Fibroblast of lung (primary cell): Measurements from ENCODE around the gene GPR152. TPM values are rescaled to one million over a fixed set of nuclear protein-coding genes. Genes with fewer than 3 reads are reported as not detected.

Experiments
- DNase-seq, 2 donors: peaks; one replicate each; pipeline versions ENCODE4 v3.0.0 to v3.0.0-alpha.2; 2010; ENCODE audit warnings: low read depth in 2 of 2
- H2AFZ ChIP-seq: 2 replicates; pipeline ENCODE4 v1.5.1; 2012; ENCODE audit warnings: low read length, control low read depth, inconsistent platforms
- H3K27ac ChIP-seq: 2 replicates; pipeline ENCODE4 v1.5.1; 2011; ENCODE audit warnings: low read length, control low read depth; ENCODE audit not compliant: insufficient read depth
- H3K27me3 ChIP-seq: 2 replicates; pipeline ENCODE4 v1.5.1; 2011; ENCODE audit warnings: mild to moderate bottlenecking, low read length; ENCODE audit not compliant: control insufficient read depth, insufficient read depth
- H3K36me3 ChIP-seq: 2 replicates; pipeline ENCODE4 v1.5.1; 2011; ENCODE audit warnings: low read length; ENCODE audit not compliant: control insufficient read depth, insufficient read depth
- H3K4me1 ChIP-seq: 2 replicates; pipeline ENCODE4 v1.5.1; 2011; ENCODE audit warnings: low read length; ENCODE audit not compliant: control insufficient read depth, insufficient read depth; ENCODE audit errors: extremely low read depth
- H3K4me2 ChIP-seq: 2 replicates; pipeline ENCODE4 v1.5.1; 2011; ENCODE audit warnings: low read length, control low read depth; ENCODE audit not compliant: insufficient read depth; ENCODE audit errors: extremely low read depth
- H3K4me3 ChIP-seq, 4 experiments: fragments of 200-600 bp in 1 of 4; sonication (generic) in 1 of 4; replicated peaks in 1 of 4; 2 replicates each; pipeline ENCODE4 v1.5.1; 2011 to 2016; ENCODE audit warnings: low read length in 4 of 4, low read depth in 3 of 4, mild to moderate bottlenecking in 3 of 4, control low read depth in 2 of 4, inconsistent platforms in 1 of 4, mixed read lengths in 1 of 4; ENCODE audit not compliant: insufficient read depth in 1 of 4; ENCODE audit errors: control extremely low read depth in 1 of 4
- H3K79me2 ChIP-seq: 2 replicates; pipeline ENCODE4 v1.5.1; 2012; ENCODE audit warnings: mild to moderate bottlenecking, low read length, inconsistent platforms; ENCODE audit not compliant: control insufficient read depth, insufficient read depth
- H3K9ac ChIP-seq: 2 replicates; pipeline ENCODE4 v1.5.1; 2011; ENCODE audit warnings: mild to moderate bottlenecking, low read length, control low read depth; ENCODE audit not compliant: insufficient read depth
- H3K9me3 ChIP-seq: 2 replicates; pipeline ENCODE4 v1.5.1; 2012; ENCODE audit warnings: low read depth, low read length; ENCODE audit not compliant: control insufficient read depth, insufficient read depth
- H4K20me1 ChIP-seq: 2 replicates; pipeline ENCODE4 v1.5.1; 2011; ENCODE audit warnings: low read length; ENCODE audit not compliant: control insufficient read depth, insufficient read depth; ENCODE audit errors: extremely low read depth
- CTCF ChIP-seq, 2 donors: IDR thresholded peaks in 1 of 2; conservative IDR thresholded peaks in 1 of 2; 1 replicate in 1 of 2; 2 replicates in 1 of 2; pipeline ENCODE4 v1.5.1; 2011 to 2012; ENCODE audit warnings: low read length in 2 of 2, control low read depth in 1 of 2, inconsistent platforms in 1 of 2, low read depth in 1 of 2, mild to moderate bottlenecking in 1 of 2
- EZH2 ChIP-seq: IDR thresholded peaks from 2 replicates; pipeline ENCODE4 v1.5.1; 2012; ENCODE audit warnings: low read length, control low read depth, mild to moderate bottlenecking; ENCODE audit errors: missing control alignments
- polyA plus RNA-seq, 2 donors: library from polyadenylated mRNA; depleted of rRNA in 1 of 2; stranded (reverse) in 1 of 2; unstranded in 1 of 2; fragments of >200 nt; gene quantifications; 2 replicates each; pipeline ENCODE4 v1.2.1, GENCODE V29; 2011 to 2012; ENCODE audit warnings: missing spikeins in 1 of 2
- total RNA-seq: library from RNA; depleted of rRNA; stranded (reverse); fragments of >200 nt; gene quantifications from 2 replicates; pipeline ENCODE4 v1.2.1, GENCODE V29; 2014

GPR152 gene
- total and polyA plus RNA-seq, 2 donors (not counting 1 experiment from before 2014, with no cell fraction given), result not detected

- Histone ChIP-seq H3K9ac (no peak overlapping the region), H4K20me1 (no peaks in the 10 kb centered on the region), H3K4me1 (peaks cover 3% of the 10 kb centered on the region), H3K4me3 (no peak overlapping the region), H3K36me3 (peaks cover 19% of the 10 kb centered on the region), H3K27me3 (no peaks in the 10 kb centered on the region), H3K27ac (no peak overlapping the region), H3K79me2 (peaks cover 11% of the 10 kb centered on the region), H3K4me2 (no peak overlapping the region), H3K9me3 (no peaks in the 10 kb centered on the region), H2AFZ (no peak overlapping the region)
- TF ChIP-seq CTCF (conservative IDR thresholded peaks at IDR 0.05 in 1 of 2, IDR thresholded peaks at IDR 0.05 in 1 of 2; ENCODE audit: low read depth in 1 of 2, low read length in 2 of 2) (no peak), EZH2 (no peak)
- DNase-seq, result no peak
Observed at GRCh38 chr11:67441098-67441563, 11.4 kb downstream of the GPR152 start.

DNA sequence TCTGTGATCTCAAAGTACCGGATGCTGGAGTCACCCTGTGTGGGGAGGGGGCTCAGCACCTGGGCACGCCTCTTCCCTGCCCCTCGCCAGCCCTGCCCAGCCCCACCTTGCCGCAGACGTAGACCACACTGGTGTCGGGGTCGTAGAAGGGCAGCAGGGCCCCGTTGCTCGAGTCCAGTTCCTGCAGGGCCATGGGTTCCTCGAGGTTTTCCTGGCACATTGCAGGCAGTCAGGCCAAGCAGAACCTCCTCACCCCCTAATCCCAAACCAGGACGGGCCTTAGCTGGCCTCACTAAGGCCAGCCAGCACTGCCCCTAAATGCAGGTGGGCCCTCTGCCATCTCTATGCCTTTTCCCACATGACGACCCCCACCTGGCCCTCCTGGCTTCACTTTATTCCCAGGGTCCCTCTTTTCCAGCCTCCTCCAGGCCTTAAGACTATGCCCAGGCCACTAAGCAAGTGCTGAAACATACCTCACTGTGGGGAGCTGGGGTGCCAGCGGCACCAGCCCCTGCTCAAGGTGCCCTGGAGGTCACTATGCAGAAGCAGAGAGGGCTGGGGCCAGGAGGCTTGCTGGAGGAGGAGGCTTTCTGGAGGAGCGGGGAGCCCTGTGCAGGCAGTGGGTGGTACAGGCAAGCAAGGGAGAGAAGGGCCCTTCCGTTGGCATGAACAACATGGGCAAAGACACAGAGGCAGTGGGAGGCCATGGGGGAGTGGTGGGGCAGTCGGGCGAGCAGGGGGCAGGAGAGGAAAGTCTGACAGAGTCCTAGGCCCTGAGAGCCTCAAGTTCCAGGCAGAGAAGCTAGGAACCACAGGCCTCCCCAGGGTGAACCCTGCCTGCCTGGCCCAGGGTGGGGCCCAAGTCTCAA, 12.1 kb downstream of the GPR152 start:
- Histone ChIP-seq H3K4me3 (no peak overlapping the region), H3K4me2 (no peak overlapping the region), H3K9ac (no peak overlapping the region), H3K27ac (no peak overlapping the region), H3K4me1 (peaks cover 3% of the 10 kb centered on the region), H3K9me3 (no peaks in the 10 kb centered on the region), H3K27me3 (no peaks in the 10 kb centered on the region), H2AFZ (no peak overlapping the region), H3K36me3 (peaks cover 22% of the 10 kb centered on the region), H4K20me1 (no peaks in the 10 kb centered on the region), H3K79me2 (peaks cover 11% of the 10 kb centered on the region)
- no peak for TF ChIP-seq EZH2
- TF ChIP-seq CTCF (conservative IDR thresholded peaks at IDR 0.05 in 1 of 2, IDR thresholded peaks at IDR 0.05 in 1 of 2; ENCODE audit: low read depth in 1 of 2, low read length in 2 of 2), result no peak
- no peak for DNase-seq

DNA sequence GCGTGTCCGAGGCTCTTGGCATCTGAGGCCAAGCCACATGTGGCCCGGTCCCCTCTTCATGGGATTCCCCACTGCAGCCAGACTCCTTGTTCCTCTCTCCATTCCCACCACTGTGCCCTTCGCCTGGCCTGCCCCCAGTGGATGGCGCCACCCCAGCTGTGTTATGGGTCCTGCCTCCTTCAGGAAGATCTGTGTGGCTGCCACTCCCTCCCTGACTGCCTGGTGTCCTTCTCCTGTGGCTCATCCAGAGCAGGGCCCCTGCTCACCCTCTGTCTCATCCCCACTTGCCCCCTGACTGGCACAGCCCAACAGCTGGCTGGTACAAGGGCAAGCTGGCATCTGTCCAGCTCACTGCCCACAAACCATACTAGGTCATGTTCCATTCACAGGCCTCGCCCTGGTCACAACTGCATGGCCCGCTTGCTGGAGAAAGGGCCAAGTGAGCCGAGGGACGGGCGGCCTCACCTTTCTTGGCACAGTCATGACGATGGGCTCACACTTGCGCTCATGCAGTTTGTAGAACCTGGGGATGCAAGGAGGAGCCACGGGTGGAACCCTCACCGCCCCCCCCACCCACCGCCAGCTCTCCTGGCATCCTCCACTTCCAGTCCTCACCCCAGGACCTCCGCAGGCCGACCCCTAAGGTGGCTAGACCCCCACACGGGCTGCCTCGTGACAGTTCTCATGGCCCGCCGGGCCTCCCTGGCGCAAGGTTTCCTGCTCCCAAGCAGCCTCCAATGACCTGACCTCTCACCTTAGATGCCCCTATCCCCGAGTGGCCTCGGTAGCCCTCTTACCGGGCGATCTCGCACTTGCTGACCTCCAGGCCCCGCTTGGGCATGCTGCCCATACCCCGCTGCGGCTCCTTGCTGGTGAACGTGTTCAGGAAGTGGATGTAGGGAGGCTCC, 13.0 kb downstream of the GPR152 start:
- Histone ChIP-seq H3K4me2 (no peak overlapping the region), H3K4me3 (no peak overlapping the region), H3K4me1 (peaks cover 3% of the 10 kb centered on the region), H2AFZ (no peak overlapping the region), H4K20me1 (no peaks in the 10 kb centered on the region), H3K36me3 (peaks cover 29% of the 10 kb centered on the region), H3K27me3 (no peaks in the 10 kb centered on the region), H3K79me2 (peaks cover 11% of the 10 kb centered on the region), H3K9me3 (no peaks in the 10 kb centered on the region), H3K9ac (no peak overlapping the region), H3K27ac (no peak overlapping the region)
- DNase-seq, result peak in 1 of 2 donors; percentile 14
- peak in 1 of 2 donors; percentile 12 for TF ChIP-seq CTCF (conservative IDR thresholded peaks at IDR 0.05 in 1 of 2, IDR thresholded peaks at IDR 0.05 in 1 of 2; ENCODE audit: low read depth in 1 of 2, low read length in 2 of 2)
- no peak for TF ChIP-seq EZH2
